ENCODE data around the gene LEPROT. TPM values are rescaled to one million over a fixed set of nuclear protein-coding genes. Genes with fewer than 3 reads are reported as not detected.

LEPROT gene
- total and polyA plus RNA-seq, 8 donors, result 9.3 to 101 (median 28.7) TPM

- H3K27me3 ChIP-seq, result no peaks in the 10 kb centered on the region
- intact Hi-C loops (cut with DNase I; ENCODE audit: low total_unique reads), result loop anchor here (10.0 kb wide), 1 partner anchor 272 kb away; no protein-coding TSS in a partner anchor
- peak in 1 of 2 donors; percentile 16 for DNase-seq
- H3K27ac ChIP-seq, result peak overlapping the region in 4 of 5 donors; percentile 5 to 100 (median 98)
- H3K36me3 ChIP-seq, result peaks cover 20 to 26% (median 23%) of the 10 kb centered on the region in 4 donors
- TF ChIP-seq EP300 (IDR thresholded peaks at IDR 0.05) (no peak), CTCF (IDR thresholded peaks at IDR 0.05) (no peak), POLR2AphosphoS5 (IDR thresholded peaks at IDR 0.05) (no peak), POLR2A (IDR thresholded peaks at IDR 0.05) (no peak)
- 87 to 92% (median 91%) methylated on average over 12 of the region's 12 CpGs for WGBS, 5 donors
- H3K4me3 ChIP-seq, result peak overlapping the region in 3 of 4 donors; percentile 75 to 88 (median 79)
- no peaks in the 10 kb centered on the region for H3K9me3 ChIP-seq
- H3K4me1 ChIP-seq, result peaks cover 15 to 55% (median 37%) of the 10 kb centered on the region in 4 donors
Observed at GRCh38 chr1:65422241-65423203, 2.1 kb downstream of the LEPROT start.

GRCh38 chr1:65423884-65424572, 3.6 kb downstream of the LEPROT start:
- H3K4me1 ChIP-seq, result peaks cover 15 to 56% (median 36%) of the 10 kb centered on the region in 4 donors
- intact Hi-C loops (cut with DNase I; ENCODE audit: low total_unique reads), result loop anchor here (10.0 kb wide), 1 partner anchor 271 kb away; no protein-coding TSS in a partner anchor
- H3K36me3 ChIP-seq, result peaks cover 20 to 38% (median 34%) of the 10 kb centered on the region in 4 donors
- H3K27ac ChIP-seq, result peak overlapping the region in 2 of 5 donors; percentile 11 to 25
- 52 to 70% (median 68%) methylated on average over 2 of the region's 2 CpGs for WGBS, 5 donors
- no peaks in the 10 kb centered on the region for H3K27me3 ChIP-seq
- TF ChIP-seq EP300 (IDR thresholded peaks at IDR 0.05) (no peak), POLR2A (IDR thresholded peaks at IDR 0.05) (no peak), POLR2AphosphoS5 (IDR thresholded peaks at IDR 0.05) (no peak), CTCF (IDR thresholded peaks at IDR 0.05) (no peak)
- H3K9me3 ChIP-seq, result no peaks in the 10 kb centered on the region
- DNase-seq, result no peak
- no peak overlapping the region for H3K4me3 ChIP-seq

- no peaks in the 10 kb centered on the region for H3K9me3 ChIP-seq
- no peak for DNase-seq
- peaks cover 20 to 43% (median 36%) of the 10 kb centered on the region in 4 donors for H3K36me3 ChIP-seq
- no peaks in the 10 kb centered on the region for H3K27me3 ChIP-seq
- H3K4me1 ChIP-seq, result peaks cover 15 to 56% (median 32%) of the 10 kb centered on the region in 4 donors
- intact Hi-C loops (cut with DNase I; ENCODE audit: low total_unique reads), result loop anchor here (10.0 kb wide), 1 partner anchor 270 kb away; no protein-coding TSS in a partner anchor
- no peak for TF ChIP-seq CTCF (IDR thresholded peaks at IDR 0.05)
- no peak for TF ChIP-seq EP300 (IDR thresholded peaks at IDR 0.05)
- TF ChIP-seq POLR2A (IDR thresholded peaks at IDR 0.05), result no peak
- TF ChIP-seq POLR2AphosphoS5 (IDR thresholded peaks at IDR 0.05), result no peak
- no peak overlapping the region for H3K4me3 ChIP-seq
- H3K27ac ChIP-seq, result peak overlapping the region in 2 of 5 donors; percentile 11 to 25
- 73 to 89% (median 80%) methylated on average over 1 of the region's 1 CpG for WGBS, 5 donors
Observed at GRCh38 chr1:65424573-65424889, 4.1 kb downstream of the LEPROT start.

GRCh38 chr1:65425006-65425405, 4.5 kb downstream of the LEPROT start:
- H3K27ac ChIP-seq, result no peak overlapping the region
- TF ChIP-seq POLR2AphosphoS5 (IDR thresholded peaks at IDR 0.05) (no peak), EP300 (IDR thresholded peaks at IDR 0.05) (no peak), POLR2A (IDR thresholded peaks at IDR 0.05) (no peak), CTCF (IDR thresholded peaks at IDR 0.05) (no peak)
- H3K9me3 ChIP-seq, result no peaks in the 10 kb centered on the region
- no peak for DNase-seq
- 91 to 97% (median 94%) methylated on average over 2 of the region's 2 CpGs for WGBS, 5 donors
- no peak overlapping the region for H3K4me3 ChIP-seq
- H3K4me1 ChIP-seq, result peaks cover 15 to 58% (median 31%) of the 10 kb centered on the region in 4 donors
- intact Hi-C loops (cut with DNase I; ENCODE audit: low total_unique reads), result loop anchor here (10.0 kb wide), 1 partner anchor 270 kb away; no protein-coding TSS in a partner anchor
- peaks cover 20 to 48% (median 41%) of the 10 kb centered on the region in 4 donors for H3K36me3 ChIP-seq
- no peaks in the 10 kb centered on the region for H3K27me3 ChIP-seq

All from stomach (tissue), 9 donors.